IPS-15b (cell line): ENCODE results near the gene ACSF3.

Source experiments
- H3K27me3 ChIP-seq: one replicate; pipeline ENCODE4 v1.6.1; 2013; ENCODE audit warnings: low read length; ENCODE audit not compliant: control insufficient read depth, insufficient read depth
- H3K36me3 ChIP-seq: one replicate; pipeline ENCODE4 v1.6.1; 2013; ENCODE audit warnings: low read length; ENCODE audit not compliant: control insufficient read depth, insufficient read depth
- H3K4me1 ChIP-seq: one replicate; pipeline ENCODE4 v1.6.1; 2013; ENCODE audit warnings: mild to moderate bottlenecking, low read length; ENCODE audit not compliant: control insufficient read depth, insufficient read depth
- H3K4me3 ChIP-seq: one replicate; pipeline ENCODE4 v1.5.1; 2013; ENCODE audit warnings: low read depth, low read length
- H3K9ac ChIP-seq: one replicate; pipeline ENCODE4 v1.6.1; 2013; ENCODE audit warnings: low read depth, mild to moderate bottlenecking, low read length
- H3K9me3 ChIP-seq: one replicate; pipeline ENCODE4 v1.6.1; 2013; ENCODE audit warnings: mild to moderate bottlenecking, low read length; ENCODE audit not compliant: control insufficient read depth, insufficient read depth

Gene ACSF3

GRCh38 chr16:89168381-89169189 lies 74.9 kb downstream of the ACSF3 start:
- Histone ChIP-seq H3K9me3 (no peaks in the 10 kb centered on the region), H3K4me1 (peaks cover 3% of the 10 kb centered on the region), H3K9ac (no peak overlapping the region), H3K27me3 (peaks cover 4% of the 10 kb centered on the region), H3K4me3 (no peak overlapping the region), H3K36me3 (no peaks in the 10 kb centered on the region)

GRCh38 chr16:89169778-89170177 lies 76.1 kb downstream of the ACSF3 start:
- H3K4me3 ChIP-seq = no peak overlapping the region
- H3K4me1 ChIP-seq = peaks cover 3% of the 10 kb centered on the region
- H3K36me3 ChIP-seq = no peaks in the 10 kb centered on the region
- no peaks in the 10 kb centered on the region for H3K9me3 ChIP-seq
- no peak overlapping the region for H3K9ac ChIP-seq
- peaks cover 4% of the 10 kb centered on the region for H3K27me3 ChIP-seq

- Histone ChIP-seq H3K9ac (no peak overlapping the region), H3K9me3 (no peaks in the 10 kb centered on the region), H3K4me1 (peaks cover 3% of the 10 kb centered on the region), H3K4me3 (peak overlapping the region; percentile 67), H3K36me3 (no peaks in the 10 kb centered on the region), H3K27me3 (peaks cover 4% of the 10 kb centered on the region)
Observed at GRCh38 chr16:89170346-89171215, 76.9 kb downstream of the ACSF3 start.

DNA sequence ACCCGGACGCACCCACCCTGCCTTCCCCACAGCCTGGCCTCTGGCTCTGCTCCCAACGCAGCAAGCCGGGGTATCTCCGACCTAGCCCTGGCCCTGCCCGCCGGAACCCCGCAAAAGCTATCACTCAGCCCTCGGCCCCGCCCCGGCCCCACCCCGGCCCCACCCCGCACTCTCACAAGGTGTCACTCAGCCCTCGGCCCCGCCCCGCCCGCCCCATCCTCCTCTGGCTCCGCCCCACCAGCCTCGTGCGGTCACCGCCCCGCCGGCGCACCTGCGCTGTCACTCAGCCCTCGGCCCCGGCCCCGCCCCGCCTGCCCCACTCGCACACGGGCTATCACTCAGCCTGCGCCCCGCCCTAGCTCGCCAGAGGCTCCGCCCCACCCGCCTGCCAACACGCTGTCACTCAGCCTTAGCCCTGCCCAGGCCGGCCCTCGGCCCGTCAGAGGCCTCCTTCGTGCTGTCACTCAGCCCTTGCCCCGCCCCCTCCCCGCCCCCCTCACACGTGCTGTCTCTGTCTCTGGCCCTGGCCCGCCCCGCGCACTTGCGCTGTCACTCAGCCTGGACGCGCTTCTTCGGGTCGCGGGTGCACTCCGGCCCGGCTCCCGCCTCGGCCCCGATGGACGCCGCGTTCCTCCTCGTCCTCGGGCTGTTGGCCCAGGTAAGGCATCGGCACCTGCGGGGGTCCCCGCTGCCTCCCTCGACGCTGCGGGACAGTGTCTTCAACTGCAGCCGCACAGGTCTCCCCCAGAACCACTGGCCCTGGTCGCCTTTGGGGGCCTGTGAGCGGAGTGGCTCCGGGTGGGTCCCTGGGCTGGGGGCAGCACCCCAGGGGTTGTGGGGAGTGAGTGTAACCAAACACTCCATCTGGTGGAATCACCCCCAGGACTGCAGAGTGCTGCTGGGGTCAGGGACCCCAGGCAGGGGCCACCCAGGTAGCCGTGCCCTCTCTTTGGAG lies 77.8 kb downstream of the ACSF3 start, which contains the start of gene CDH15:
TSS of gene CDH15 (plus strand) at position 533 of the 955 bp plus-strand sequence. CDS start at position 617, 84 bp downstream.
- Histone ChIP-seq H3K9ac (no peak within 1 kb of the TSS), H3K4me1 (peaks cover 3% of the 10 kb centered on the region), H3K4me3 (peak within 1 kb of the TSS; percentile 67), H3K27me3 (peaks cover 4% of the 10 kb centered on the region), H3K9me3 (no peaks in the 10 kb centered on the region), H3K36me3 (no peaks in the 10 kb centered on the region)

- no peak overlapping the region for H3K9ac ChIP-seq
- H3K4me1 ChIP-seq = peaks cover 3% of the 10 kb centered on the region
- peaks cover 4% of the 10 kb centered on the region for H3K27me3 ChIP-seq
- no peaks in the 10 kb centered on the region for H3K36me3 ChIP-seq
- no peaks in the 10 kb centered on the region for H3K9me3 ChIP-seq
- no peak overlapping the region for H3K4me3 ChIP-seq
Observed at GRCh38 chr16:89172171-89172527, 78.5 kb downstream of the ACSF3 start.

DNA sequence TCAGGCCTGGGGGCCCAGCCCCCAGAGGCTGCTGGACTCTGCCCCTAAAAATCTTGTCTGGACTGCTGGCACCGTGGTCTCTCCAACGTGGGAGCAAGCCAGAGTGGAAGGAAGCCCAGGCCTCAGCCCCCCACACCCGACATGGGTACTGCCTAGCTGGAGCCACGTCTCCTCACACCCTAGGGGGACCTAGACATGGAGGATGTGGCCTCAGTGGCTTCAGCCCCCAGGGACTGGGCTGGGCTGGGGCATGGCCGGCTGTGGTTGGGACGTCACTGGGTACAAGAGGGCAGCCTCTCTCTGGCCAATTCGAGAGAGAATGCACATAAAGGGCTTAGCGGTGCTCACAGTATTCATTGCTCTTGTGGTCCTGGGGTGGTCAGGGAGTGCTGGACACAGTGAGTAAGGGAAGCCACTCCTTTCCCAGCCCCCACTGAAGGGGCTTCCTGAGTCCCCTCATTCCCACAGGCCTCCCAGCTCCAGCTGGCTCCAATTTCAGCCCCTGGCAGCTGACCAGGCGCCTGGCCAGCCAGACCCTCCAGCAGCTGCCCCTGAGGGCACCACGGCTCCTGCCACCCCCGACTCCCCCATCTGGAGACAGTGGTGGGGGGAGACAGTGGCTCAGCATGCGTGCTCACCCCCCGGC lies 79.0 kb downstream of the ACSF3 start:
- Histone ChIP-seq H3K4me1 (peaks cover 3% of the 10 kb centered on the region), H3K27me3 (peaks cover 4% of the 10 kb centered on the region), H3K9me3 (no peaks in the 10 kb centered on the region), H3K4me3 (no peak overlapping the region), H3K9ac (no peak overlapping the region), H3K36me3 (no peaks in the 10 kb centered on the region)

DNA sequence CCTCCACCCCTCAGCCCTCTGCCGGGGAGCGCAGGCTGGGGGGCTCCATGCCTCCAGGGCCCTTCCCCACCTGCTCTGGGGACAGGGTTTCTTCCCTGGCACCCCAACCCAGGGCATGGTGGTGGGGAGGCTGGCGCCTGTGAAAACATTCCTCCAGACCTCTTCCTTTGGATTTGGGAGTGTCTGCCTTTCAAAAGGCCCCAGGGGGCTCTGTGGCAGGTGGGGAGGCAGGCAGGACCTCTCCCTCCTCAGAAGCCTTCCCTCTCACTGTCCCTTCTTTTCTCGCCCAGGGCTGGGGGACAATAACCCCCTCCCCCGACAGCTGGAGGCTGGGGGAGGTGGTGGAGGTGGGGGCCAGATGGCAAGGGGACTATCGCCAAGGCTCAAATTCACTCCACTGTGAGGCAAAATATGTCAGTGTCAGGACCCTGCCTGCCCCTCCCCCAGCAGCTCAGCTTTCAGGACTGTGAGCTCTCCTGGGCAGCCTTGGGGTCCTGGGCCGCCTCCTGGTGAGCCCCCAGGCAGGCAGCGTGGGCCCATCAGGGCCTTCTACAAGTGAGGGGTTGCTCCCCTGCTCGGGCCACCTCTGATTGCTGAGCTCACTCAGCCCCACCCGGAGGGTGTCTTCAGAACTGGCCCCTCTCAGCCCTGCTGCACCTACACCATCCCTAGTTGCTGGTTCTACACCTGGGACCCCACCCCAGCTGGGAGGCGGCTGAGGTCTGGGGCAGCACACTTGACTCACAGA lies 79.7 kb downstream of the ACSF3 start:
- no peak overlapping the region for H3K9ac ChIP-seq
- H3K4me3 ChIP-seq = no peak overlapping the region
- H3K36me3 ChIP-seq = no peaks in the 10 kb centered on the region
- no peaks in the 10 kb centered on the region for H3K9me3 ChIP-seq
- peaks cover 4% of the 10 kb centered on the region for H3K27me3 ChIP-seq
- H3K4me1 ChIP-seq = peaks cover 3% of the 10 kb centered on the region

DNA sequence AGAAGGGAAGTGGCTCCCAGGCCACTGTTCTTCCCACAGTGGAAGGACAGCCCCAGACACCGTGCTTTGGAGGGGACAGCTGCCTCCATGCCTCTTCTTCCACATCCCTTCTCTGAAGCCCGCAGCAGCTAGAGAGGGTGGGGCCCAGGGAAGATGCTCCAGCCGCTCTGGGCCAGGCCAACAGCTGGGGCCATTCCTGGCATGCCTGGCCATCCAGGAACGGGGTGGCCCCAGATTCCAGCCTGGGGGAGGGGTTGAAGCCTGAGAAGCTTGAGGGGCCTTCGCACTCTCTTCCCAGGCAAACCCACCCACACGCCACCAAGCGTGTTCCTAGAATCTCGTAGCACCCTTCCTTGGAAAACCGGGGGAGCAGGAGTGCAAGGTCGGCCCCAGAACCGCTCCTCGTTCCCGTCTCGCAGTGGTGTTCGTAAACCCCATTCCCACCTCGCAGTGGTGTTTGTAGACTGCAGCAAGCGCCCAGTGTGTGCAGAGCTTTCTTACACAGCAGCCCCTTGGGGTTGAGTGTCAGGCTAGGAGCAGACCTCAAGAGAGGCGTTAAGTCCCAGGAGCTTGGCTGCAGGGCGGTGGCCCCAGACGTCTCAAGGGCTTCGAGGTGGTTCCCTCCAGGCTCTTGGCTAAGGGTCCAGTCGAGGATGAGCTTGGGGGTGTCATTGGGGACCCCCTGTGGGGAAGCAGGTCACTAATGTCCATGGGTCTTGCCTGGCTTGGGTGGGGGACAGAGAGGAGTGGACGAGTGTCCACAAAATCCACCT lies 80.6 kb downstream of the ACSF3 start:
- H3K4me1 ChIP-seq = peaks cover 3% of the 10 kb centered on the region
- no peak overlapping the region for H3K4me3 ChIP-seq
- no peaks in the 10 kb centered on the region for H3K9me3 ChIP-seq
- no peak overlapping the region for H3K9ac ChIP-seq
- H3K27me3 ChIP-seq = peaks cover 4% of the 10 kb centered on the region
- no peaks in the 10 kb centered on the region for H3K36me3 ChIP-seq

DNA sequence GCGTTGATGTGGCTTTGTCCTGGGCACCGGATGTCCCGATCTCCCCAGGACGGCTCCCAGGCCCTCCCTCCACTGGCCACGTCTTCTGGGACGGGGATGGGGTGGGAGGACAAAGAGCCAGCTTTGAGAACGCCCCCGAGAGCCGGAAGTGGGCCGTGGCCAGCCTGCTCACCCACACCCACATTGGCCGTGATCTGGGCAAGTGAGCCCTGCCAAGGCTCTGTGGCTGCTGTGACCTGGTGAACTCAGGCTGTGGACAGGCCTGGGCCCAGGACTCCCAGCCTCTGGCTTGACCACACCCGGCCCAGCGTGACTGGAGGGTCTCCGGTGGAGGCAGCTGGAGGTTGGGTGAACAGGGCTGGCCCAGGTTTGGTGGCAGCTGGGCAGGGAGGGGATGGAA lies 81.2 kb downstream of the ACSF3 start:
- H3K36me3 ChIP-seq = no peaks in the 10 kb centered on the region
- H3K4me1 ChIP-seq = peaks cover 3% of the 10 kb centered on the region
- no peaks in the 10 kb centered on the region for H3K9me3 ChIP-seq
- H3K4me3 ChIP-seq = no peak overlapping the region
- H3K27me3 ChIP-seq = peaks cover 4% of the 10 kb centered on the region
- no peak overlapping the region for H3K9ac ChIP-seq
